GM19328 (cell line): ENCODE results near the gene CDK5.
"Not testable (repeated sequence)": the region's sequence is repeated elsewhere in the genome, so short reads cannot be mapped to it uniquely, and the experiment has no call there.

Experiments
- ATAC-seq: cut with Tn5 transposase; IDR thresholded peaks from one replicate; pipeline ENCODE4 v1.9.1; 2021; ENCODE audit warnings: mild to moderate bottlenecking, moderate library complexity; ENCODE audit not compliant: unreplicated experiment

The CDK5 gene

GRCh38 chr7:151058781-151059366, 1.2 kb upstream of the CDK5 start:
- no peak for ATAC-seq

GRCh38 chr7:151057989-151058780, 488 bp upstream of the CDK5 start:
- peak; percentile 89 for ATAC-seq

DNA sequence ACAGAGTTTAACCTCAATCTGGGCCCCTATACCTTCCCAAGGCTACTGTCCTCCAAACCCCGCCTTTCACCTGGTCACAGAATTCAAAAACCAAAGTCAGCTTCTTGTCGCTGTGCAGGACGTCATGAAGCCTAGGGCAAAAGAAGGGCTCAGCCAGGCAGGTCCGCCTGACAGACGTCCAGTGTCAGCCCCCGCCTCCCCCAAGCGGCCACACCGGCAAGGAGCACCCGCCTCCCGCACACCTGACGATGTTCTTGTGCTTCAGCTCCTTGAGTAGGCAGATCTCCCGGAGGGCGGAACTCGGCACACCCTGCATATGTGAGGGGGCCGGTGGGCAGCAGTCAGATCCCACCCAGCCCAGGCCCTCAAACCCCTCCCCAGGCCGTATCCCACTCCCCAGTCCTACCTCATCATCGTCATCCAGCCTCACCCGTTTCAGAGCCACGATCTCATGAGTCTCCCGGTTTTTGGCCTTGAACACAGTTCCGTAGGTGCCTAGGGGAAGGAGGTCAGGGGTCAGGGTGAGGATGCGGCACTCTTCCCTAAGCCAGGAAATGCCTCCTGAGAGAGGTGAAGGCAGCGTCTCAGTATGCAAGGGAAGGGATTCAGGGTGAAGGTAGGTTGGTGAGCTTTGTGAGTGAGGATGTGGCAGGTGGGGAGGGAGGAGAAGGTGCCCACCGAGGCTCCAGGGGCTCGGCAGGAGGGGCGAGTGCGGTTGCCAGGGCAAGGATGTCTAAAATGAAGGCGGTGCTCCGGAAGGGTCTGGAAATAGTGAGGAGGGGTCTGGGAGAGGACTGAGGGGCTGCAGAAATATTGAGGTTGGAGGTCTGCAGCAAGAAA, 811 bp downstream of the CDK5 start:
- no peak for ATAC-seq

DNA sequence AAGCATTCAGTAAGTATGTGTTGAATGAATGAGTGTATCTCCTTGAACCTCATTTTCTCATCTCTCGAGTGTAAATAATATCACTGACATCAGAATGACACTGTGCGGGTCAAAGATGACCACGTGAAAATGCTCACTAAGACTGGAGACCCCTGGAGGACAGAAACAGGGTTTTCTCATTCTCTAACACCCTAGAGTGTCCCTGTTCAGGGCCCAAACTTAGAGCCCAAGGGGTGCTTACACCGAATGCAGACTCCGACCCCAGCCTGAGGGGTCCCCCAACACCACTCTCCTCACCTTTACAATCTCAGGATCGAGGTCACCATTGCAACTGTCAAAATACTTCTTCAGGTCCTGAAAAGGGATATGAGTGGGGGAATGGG, 1.4 kb downstream of the CDK5 start:
- no peak for ATAC-seq

DNA sequence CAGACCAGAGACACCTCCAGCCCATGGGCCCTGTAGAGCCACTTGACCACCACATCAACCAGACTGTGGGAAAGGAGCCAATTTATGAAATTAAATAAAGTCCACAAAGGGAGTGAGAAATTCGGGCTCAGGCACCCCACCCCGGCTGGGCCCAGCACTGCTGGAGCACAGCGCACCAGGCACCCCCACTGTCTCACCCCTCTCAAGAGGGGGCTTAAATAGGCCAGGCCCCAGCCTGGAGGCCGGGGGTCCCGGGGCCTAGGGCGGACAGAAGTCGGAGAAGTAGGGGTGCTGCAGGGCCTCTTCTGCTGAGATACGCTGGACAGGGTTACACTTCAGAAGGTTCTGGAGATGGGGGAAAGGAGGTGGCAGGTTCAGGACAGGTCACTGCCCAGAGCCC, 3.9 kb downstream of the CDK5 start:
- ATAC-seq, result no peak

DNA sequence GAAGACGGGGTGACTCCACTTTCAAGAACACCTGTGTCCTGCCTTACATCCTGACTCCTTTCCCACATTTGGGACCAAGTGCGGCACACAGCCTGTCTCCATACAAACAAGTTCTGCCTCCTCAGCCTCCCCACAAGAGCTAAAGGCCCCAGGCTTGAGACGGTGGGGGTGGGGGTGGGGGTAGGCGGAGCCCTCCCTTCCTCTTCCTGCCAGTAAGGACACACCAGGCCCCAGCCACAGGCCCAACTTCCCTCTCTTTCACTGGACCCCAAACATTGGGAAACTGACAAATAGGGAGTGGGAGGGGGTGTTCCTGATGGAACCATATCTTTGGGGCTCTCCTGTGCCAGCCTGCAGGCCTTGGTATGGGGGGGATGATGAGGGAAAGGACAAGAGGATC, 4.6 kb downstream of the CDK5 start:
- no peak for ATAC-seq

GRCh38 chr7:151051108-151051507, 6.6 kb downstream of the CDK5 start:
- ATAC-seq, result no peak

- ATAC-seq, result no peak
These were observed 8.7 kb downstream of the CDK5 start for GRCh38 chr7:151048911-151049463.

DNA sequence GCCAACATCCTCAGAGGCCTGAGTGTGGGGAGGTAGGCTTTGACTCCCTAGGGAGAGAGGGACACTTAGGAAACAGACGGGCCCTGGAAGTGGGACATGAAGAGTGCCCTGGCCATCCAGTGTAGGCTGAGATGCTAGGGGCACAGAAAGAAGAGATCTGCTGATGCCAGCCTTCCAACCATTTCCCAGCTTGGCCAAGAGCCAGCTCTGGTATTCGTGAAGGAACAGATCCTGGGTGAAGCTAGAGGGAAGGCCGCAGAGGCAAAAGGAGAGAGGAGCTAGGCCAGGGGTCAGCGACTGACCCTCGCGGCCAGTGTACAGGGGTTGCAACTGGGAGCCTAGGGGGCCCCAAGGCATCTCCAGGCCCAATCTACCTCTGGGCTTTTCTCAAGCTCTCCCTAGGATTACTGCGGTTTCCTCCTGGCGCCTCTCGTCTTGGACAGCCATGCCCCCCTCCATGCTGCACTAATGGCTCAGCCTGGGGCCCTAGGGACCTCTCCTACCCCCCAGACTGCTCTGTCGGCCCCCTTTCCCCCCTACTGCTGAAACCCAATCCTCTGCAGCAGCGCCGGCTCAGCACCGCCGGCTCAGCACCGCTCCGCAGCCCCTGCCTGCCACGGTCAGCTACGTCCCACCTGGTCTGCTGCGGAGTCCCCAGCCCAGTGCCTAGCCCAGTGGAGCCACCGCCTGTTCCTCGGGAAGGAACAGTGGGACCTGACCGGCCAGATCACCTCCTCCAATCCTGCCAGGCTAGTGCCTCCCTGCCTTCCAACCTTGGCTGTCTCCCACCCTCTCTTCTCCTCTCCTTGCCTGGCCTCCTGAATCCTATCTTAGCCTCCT, 9.5 kb downstream of the CDK5 start, which contains the start of gene ASIC3:
TSS of gene ASIC3 (plus strand) at position 556 of the 840 bp plus-strand sequence. CDS start 355 bp downstream, outside the sequence.
- no peak for ATAC-seq

DNA sequence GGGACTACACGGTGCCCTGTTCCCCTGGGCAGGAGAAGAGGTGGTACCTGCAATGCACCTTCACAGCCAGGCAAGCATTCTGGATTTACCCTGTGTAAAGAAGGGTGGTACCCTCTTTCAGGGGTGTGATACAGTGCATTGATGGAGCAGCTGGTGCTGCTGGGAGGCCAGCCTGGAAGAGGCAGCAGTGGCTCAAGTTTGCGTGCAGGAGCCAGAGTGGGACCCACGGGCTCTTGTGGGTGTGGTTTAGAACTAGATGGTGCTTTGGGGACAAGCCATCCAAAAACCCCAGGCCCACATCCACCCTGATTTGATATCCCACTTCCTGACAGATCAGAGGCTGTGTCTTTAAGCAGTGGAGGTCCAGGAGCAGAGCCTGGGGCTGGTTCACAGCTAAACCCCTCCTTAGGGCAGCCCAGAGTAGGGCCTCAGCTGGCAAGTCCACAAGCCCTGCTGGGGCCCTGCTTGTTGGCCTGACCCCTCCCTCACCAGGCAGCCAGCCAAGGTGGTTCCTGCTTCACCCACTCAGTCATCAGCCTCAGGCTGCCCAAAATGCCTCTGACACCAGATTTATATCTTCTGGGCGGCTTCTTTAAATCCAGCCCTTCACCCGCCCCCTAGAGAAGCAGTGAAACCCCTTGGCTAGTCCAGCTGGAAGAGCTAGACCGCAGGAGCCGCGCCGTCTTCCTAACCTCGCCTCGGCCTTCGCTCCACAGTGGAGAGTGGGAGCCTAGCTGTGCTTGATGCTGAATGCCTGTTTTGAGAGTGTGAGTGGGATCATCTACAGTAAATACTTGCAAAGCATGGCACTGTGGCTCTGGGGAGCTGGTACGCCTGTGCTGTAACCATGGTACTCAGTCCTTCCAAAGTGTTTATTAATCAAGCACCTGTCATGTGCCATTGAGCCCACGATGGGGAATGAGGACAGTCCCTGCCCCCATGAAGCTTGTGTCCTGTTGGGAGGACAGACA, 10.8 kb downstream of the CDK5 start:
- no peak for ATAC-seq

DNA sequence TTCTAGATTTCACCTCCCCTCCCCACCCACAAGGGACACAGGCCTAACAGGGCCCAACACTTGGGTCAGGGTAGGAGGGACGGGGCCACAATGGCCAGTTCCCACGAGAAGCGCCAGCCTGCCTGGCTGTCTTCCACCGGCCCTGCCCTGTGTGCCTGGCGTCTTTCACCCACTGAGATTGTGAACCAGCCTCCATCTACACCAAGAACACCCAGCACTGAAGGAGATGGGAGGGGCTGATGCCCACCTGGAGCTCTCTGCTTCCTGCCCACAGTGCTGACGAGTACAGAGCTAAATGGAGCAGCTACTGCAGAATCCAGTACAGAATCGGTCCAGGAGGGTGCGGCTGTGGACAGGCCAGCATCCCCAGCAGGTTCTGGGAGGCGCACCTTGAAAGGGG, 11.7 kb downstream of the CDK5 start:
- no peak for ATAC-seq

- ATAC-seq, result no peak
These were observed 12.4 kb downstream of the CDK5 start for GRCh38 chr7:151045262-151045661.

GRCh38 chr7:151043959-151044358, 13.7 kb downstream of the CDK5 start:
- no peak for ATAC-seq

DNA sequence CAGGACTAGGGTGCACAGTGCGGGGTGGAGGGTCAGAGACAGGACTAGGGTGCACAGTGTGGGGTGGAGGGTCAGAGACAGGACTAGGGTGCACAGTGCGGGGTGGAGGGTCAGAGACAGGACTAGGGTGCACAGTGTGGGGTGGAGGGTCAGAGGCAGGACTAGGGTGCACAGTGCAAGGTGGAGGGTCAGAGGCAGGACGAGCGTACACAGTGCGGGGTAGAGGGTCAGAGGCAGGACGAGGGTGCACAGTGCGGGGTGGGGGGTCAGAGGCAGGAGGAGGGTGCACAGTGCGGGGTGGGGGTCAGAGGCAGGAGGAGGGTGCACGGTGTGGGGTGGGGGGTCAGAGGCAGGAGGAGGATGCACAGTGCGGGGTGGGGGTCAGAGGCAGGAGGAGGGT, 14.2 kb downstream of the CDK5 start:
- ATAC-seq, result not testable (repeated sequence)

- ATAC-seq, result no peak
These were observed 16.9 kb downstream of the CDK5 start for GRCh38 chr7:151040616-151041375.

GRCh38 chr7:151039850-151040548, 17.7 kb downstream of the CDK5 start:
- ATAC-seq, result no peak

GRCh38 chr7:151038951-151039849, 18.5 kb downstream of the CDK5 start:
- no peak for ATAC-seq
